Measurements from ENCODE around the gene TP53AIP1.

DNA sequence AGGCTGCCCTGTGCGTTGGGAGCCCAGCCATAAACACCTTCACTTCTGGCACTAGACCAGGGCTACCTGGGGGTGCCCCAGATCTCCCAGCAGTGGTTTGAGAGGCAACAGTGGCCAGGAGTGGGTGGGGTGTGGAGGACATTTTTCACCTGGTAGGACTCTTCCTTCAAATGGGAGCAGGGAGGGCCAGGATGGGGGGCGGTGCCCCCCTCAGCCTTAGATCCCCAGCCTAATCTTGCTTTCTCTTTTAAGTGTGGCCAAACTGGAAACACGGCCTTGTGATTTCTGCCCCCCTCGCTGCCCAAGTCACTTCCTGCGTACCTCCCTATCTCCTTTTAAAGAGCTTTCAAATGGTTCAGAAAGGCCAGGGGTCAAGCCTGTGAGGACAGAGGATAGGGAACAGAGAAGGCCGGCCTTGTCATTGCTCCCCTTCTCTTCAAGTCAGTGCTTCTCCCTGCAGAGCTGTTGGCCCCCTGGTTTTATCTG lies 50.7 kb downstream of the TP53AIP1 start:
- TF ChIP-seq BRCA1 (IDR thresholded peaks at IDR 0.05; ENCODE audit: low read depth, low read length) (no peak), ZBED1 (IDR thresholded peaks at IDR 0.05; ENCODE audit: borderline replicate concordance) (no peak), SIN3A (IDR thresholded peaks at IDR 0.05; ENCODE audit: low read depth, low read length) (no peak), LARP7 (IDR thresholded peaks at IDR 0.05) (no peak), EZH2 (IDR thresholded peaks at IDR 0.05; ENCODE audit: borderline replicate concordance, control insufficient read depth, low read depth, low read length) (no peak), POLR2AphosphoS5 (IDR thresholded peaks at IDR 0.05; ENCODE audit: low read length) (no peak)
- TF ChIP-seq, protein P1, sequence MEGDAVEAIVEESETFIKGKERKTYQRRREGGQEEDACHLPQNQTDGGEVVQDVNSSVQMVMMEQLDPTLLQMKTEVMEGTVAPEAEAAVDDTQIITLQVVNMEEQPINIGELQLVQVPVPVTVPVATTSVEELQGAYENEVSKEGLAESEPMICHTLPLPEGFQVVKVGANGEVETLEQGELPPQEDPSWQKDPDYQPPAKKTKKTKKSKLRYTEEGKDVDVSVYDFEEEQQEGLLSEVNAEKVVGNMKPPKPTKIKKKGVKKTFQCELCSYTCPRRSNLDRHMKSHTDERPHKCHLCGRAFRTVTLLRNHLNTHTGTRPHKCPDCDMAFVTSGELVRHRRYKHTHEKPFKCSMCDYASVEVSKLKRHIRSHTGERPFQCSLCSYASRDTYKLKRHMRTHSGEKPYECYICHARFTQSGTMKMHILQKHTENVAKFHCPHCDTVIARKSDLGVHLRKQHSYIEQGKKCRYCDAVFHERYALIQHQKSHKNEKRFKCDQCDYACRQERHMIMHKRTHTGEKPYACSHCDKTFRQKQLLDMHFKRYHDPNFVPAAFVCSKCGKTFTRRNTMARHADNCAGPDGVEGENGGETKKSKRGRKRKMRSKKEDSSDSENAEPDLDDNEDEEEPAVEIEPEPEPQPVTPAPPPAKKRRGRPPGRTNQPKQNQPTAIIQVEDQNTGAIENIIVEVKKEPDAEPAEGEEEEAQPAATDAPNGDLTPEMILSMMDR (IDR thresholded peaks at IDR 0.05 in 2 of 3, conservative IDR thresholded peaks at IDR 0.05 in 1 of 3; ENCODE audit: control insufficient read depth in 2 of 3, extremely low read depth in 1 of 3, insufficient read depth in 1 of 3, low read depth in 3 of 3, low read length in 3 of 3) = no peak
- TF ChIP-seq, protein P2, sequence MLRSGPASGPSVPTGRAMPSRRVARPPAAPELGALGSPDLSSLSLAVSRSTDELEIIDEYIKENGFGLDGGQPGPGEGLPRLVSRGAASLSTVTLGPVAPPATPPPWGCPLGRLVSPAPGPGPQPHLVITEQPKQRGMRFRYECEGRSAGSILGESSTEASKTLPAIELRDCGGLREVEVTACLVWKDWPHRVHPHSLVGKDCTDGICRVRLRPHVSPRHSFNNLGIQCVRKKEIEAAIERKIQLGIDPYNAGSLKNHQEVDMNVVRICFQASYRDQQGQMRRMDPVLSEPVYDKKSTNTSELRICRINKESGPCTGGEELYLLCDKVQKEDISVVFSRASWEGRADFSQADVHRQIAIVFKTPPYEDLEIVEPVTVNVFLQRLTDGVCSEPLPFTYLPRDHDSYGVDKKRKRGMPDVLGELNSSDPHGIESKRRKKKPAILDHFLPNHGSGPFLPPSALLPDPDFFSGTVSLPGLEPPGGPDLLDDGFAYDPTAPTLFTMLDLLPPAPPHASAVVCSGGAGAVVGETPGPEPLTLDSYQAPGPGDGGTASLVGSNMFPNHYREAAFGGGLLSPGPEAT (IDR thresholded peaks at IDR 0.05; ENCODE audit: low read depth) = no peak

All from GM12878 (cell line).